ENCODE data around the gene MAPK10. TPM values are rescaled to one million over a fixed set of nuclear protein-coding genes. Genes with fewer than 3 reads are reported as not detected.

Gene MAPK10
- total RNA-seq, 2 experiments from 2014 or later, result 32.0 TPM; not detected in 1

DNA sequence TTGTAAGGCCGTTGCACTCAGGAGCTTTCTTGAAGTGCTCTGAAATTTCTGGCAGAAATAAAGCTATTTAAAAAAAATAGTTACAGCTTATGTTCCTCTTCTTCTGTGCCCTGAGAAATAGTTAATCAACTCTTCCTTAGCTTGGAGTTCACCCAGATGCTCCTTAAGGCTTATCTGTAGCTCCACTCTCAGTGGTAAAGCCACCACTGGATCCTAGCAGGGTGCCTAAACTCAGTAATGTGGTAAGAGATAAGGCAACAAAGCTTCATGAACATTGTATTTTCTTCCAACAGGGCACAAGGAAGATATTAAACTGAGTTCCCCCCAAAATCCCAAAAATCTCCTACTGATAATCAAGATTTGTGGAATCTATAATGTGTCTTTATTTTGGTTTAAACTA lies 299.5 kb downstream of the MAPK10 start:
- Histone ChIP-seq H4K20me1 (ENCODE audit: insufficient read depth, low read length) (no peaks in the 10 kb centered on the region), H3K36me3 (ENCODE audit: insufficient read depth, low read length) (no peaks in the 10 kb centered on the region), H3K27ac (ENCODE audit: low read depth, low read length, poor library complexity, severe bottlenecking) (no peak overlapping the region), H3K4me1 (ENCODE audit: insufficient read depth, low read length, poor library complexity, severe bottlenecking) (no peaks in the 10 kb centered on the region), H3K79me2 (ENCODE audit: insufficient read depth, low read depth, low read length) (no peaks in the 10 kb centered on the region), H2AFZ (ENCODE audit: low read length) (no peak overlapping the region), H3K9me3 (ENCODE audit: low read length) (no peaks in the 10 kb centered on the region), H3K4me3 (ENCODE audit: low read depth, low read length, poor library complexity, severe bottlenecking) (no peak overlapping the region), H3K9me2 (ENCODE audit: insufficient read depth, low read length) (no peaks in the 10 kb centered on the region), H3K4me2 (ENCODE audit: low read length) (no peak overlapping the region)
- DNase-seq (ENCODE audit: low spot score), result no peak
- no peak for TF ChIP-seq EZH2phosphoT487 (IDR thresholded peaks at IDR 0.05; ENCODE audit: borderline replicate concordance, low read depth, low read length)
- TF ChIP-seq, protein P1, sequence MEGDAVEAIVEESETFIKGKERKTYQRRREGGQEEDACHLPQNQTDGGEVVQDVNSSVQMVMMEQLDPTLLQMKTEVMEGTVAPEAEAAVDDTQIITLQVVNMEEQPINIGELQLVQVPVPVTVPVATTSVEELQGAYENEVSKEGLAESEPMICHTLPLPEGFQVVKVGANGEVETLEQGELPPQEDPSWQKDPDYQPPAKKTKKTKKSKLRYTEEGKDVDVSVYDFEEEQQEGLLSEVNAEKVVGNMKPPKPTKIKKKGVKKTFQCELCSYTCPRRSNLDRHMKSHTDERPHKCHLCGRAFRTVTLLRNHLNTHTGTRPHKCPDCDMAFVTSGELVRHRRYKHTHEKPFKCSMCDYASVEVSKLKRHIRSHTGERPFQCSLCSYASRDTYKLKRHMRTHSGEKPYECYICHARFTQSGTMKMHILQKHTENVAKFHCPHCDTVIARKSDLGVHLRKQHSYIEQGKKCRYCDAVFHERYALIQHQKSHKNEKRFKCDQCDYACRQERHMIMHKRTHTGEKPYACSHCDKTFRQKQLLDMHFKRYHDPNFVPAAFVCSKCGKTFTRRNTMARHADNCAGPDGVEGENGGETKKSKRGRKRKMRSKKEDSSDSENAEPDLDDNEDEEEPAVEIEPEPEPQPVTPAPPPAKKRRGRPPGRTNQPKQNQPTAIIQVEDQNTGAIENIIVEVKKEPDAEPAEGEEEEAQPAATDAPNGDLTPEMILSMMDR (conservative IDR thresholded peaks at IDR 0.05; ENCODE audit: low read length), result no peak
- intact Hi-C loops (cut with micrococcal nuclease; ENCODE audit: unreplicated experiment), result no loop called here
- ChIA-PET CTCF (ENCODE audit: unreplicated experiment) (no interaction called here), POLR2A (interaction anchor here (0.5 kb wide), 1 partner anchor 92 kb away, joined by 3 read pairs; no protein-coding TSS in a partner anchor)
- no TSS peak for BruUV-seq (replicated peaks)

DNA sequence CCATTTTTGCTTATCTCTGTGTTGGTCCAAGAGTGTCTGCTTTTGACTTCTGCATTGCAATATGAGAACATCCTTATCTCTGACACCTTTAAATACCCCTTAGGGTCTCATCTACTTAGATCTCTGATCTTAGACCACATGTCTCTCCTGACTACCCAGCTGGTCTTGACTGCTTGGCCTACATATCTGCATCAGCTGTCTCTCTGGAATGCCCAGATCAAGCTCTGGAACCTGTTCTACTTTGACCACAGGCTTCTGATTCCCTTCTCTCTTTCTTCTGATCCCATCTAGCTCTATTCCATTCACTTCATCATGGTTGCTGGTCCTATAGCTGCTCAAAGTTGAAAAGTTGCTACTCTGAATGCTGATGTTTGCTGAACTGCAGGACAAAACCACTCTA lies 301.2 kb downstream of the MAPK10 start:
- intact Hi-C loops (cut with micrococcal nuclease; ENCODE audit: unreplicated experiment), result no loop called here
- Histone ChIP-seq H3K27ac (ENCODE audit: low read depth, low read length, poor library complexity, severe bottlenecking) (no peak overlapping the region), H3K36me3 (ENCODE audit: insufficient read depth, low read length) (no peaks in the 10 kb centered on the region), H3K4me1 (ENCODE audit: insufficient read depth, low read length, poor library complexity, severe bottlenecking) (no peaks in the 10 kb centered on the region), H3K4me2 (ENCODE audit: low read length) (no peak overlapping the region), H3K9me3 (ENCODE audit: low read length) (no peaks in the 10 kb centered on the region), H3K9me2 (ENCODE audit: insufficient read depth, low read length) (no peaks in the 10 kb centered on the region), H4K20me1 (ENCODE audit: insufficient read depth, low read length) (no peaks in the 10 kb centered on the region), H2AFZ (ENCODE audit: low read length) (no peak overlapping the region), H3K79me2 (ENCODE audit: insufficient read depth, low read depth, low read length) (no peaks in the 10 kb centered on the region), H3K4me3 (ENCODE audit: low read depth, low read length, poor library complexity, severe bottlenecking) (no peak overlapping the region)
- no peak for TF ChIP-seq EZH2phosphoT487 (IDR thresholded peaks at IDR 0.05; ENCODE audit: borderline replicate concordance, low read depth, low read length)
- TF ChIP-seq, protein P1 (conservative IDR thresholded peaks at IDR 0.05; ENCODE audit: low read length), result no peak
- CTCF ChIA-PET (ENCODE audit: unreplicated experiment), result no interaction called here
- DNase-seq (ENCODE audit: low spot score), result no peak
- BruUV-seq (replicated peaks), result no TSS peak
- POLR2A ChIA-PET, result interaction anchor here (0.6 to 1.8 kb wide), 2 partner anchors 9 to 29 kb away, joined by 5 to 6 read pairs; no protein-coding TSS in a partner anchor

DNA sequence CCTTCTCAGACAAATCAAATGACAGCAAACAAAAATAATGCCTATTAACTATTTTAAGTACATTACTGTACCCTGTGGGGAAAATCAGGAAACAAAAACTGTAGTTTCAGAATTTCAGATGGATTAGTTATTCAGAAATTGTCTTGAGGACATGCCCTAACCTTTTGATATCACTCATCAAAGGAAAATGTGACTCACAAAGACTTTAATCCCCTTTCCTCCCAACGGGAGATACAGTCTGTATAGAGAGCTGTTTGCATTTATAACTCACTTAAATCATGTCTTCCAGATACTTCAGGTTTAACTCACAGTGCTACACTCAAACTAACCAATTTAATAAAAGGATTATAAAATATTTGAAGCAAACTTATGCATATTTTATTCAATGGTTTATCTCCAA lies 304.0 kb downstream of the MAPK10 start:
- Histone ChIP-seq H3K4me1 (ENCODE audit: insufficient read depth, low read length, poor library complexity, severe bottlenecking) (no peaks in the 10 kb centered on the region), H3K9me2 (ENCODE audit: insufficient read depth, low read length) (no peaks in the 10 kb centered on the region), H3K27ac (ENCODE audit: low read depth, low read length, poor library complexity, severe bottlenecking) (no peak overlapping the region), H2AFZ (ENCODE audit: low read length) (no peak overlapping the region), H3K4me3 (ENCODE audit: low read depth, low read length, poor library complexity, severe bottlenecking) (no peak overlapping the region), H3K4me2 (ENCODE audit: low read length) (no peak overlapping the region), H3K9me3 (ENCODE audit: low read length) (no peaks in the 10 kb centered on the region), H4K20me1 (ENCODE audit: insufficient read depth, low read length) (no peaks in the 10 kb centered on the region), H3K36me3 (ENCODE audit: insufficient read depth, low read length) (no peaks in the 10 kb centered on the region), H3K79me2 (ENCODE audit: insufficient read depth, low read depth, low read length) (no peaks in the 10 kb centered on the region)
- no peak for DNase-seq (ENCODE audit: low spot score)
- TF ChIP-seq, protein P1 (conservative IDR thresholded peaks at IDR 0.05; ENCODE audit: low read length), result no peak
- TF ChIP-seq EZH2phosphoT487 (IDR thresholded peaks at IDR 0.05; ENCODE audit: borderline replicate concordance, low read depth, low read length), result no peak
- intact Hi-C loops (cut with micrococcal nuclease; ENCODE audit: unreplicated experiment), result no loop called here
- POLR2A ChIA-PET, result interaction anchor here (0.6 kb wide), 1 partner anchor 23 kb away, joined by 3 read pairs; no protein-coding TSS in a partner anchor
- BruUV-seq (replicated peaks), result no TSS peak
- CTCF ChIA-PET (ENCODE audit: unreplicated experiment), result no interaction called here
